ENCODE data around the gene CNST.
A peak's percentile ranks its signal among the peaks of the same experiment; 100 is the strongest.
"Not testable (repeated sequence)": the region's sequence is repeated elsewhere in the genome, so short reads cannot be mapped to it uniquely, and the experiment has no call there.

CNST gene

GRCh38 chr1:246587032-246587431 lies 20.8 kb downstream of the CNST start:
- no peak for DNase-seq (ENCODE audit: low spot score)

- peak; percentile 47 for DNase-seq (ENCODE audit: low spot score)
Measured at GRCh38 chr1:246587606-246588005, 21.4 kb downstream of the CNST start.

- peak; percentile 38 for DNase-seq (ENCODE audit: low spot score)
Measured at GRCh38 chr1:246588159-246588721, 22.0 kb downstream of the CNST start.

- DNase-seq (ENCODE audit: low spot score), result not testable (repeated sequence)
Measured at GRCh38 chr1:246589919-246590318, 23.7 kb downstream of the CNST start.

- no peak for DNase-seq (ENCODE audit: low spot score)
Measured at GRCh38 chr1:246591047-246591446, 24.8 kb downstream of the CNST start.

GRCh38 chr1:246591504-246591903 lies 25.2 kb downstream of the CNST start:
- no peak for DNase-seq (ENCODE audit: low spot score)

- DNase-seq (ENCODE audit: low spot score), result no peak
Measured at GRCh38 chr1:246591958-246592357, 25.7 kb downstream of the CNST start.

- peak; percentile 84 for DNase-seq (ENCODE audit: low spot score)
Measured at GRCh38 chr1:246592695-246593094, 26.4 kb downstream of the CNST start.

GRCh38 chr1:246595146-246595545 lies 28.9 kb downstream of the CNST start:
- DNase-seq (ENCODE audit: low spot score), result no peak

- DNase-seq (ENCODE audit: low spot score), result no peak
Measured at GRCh38 chr1:246597340-246597739, 31.1 kb downstream of the CNST start.

- no peak for DNase-seq (ENCODE audit: low spot score)
Measured at GRCh38 chr1:246597971-246598370, 31.7 kb downstream of the CNST start.

- no peak for DNase-seq (ENCODE audit: low spot score)
Measured at GRCh38 chr1:246599315-246599714, 33.1 kb downstream of the CNST start.

- no peak for DNase-seq (ENCODE audit: low spot score)
Measured at GRCh38 chr1:246600579-246600978, 34.3 kb downstream of the CNST start.

- no peak for DNase-seq (ENCODE audit: low spot score)
Measured at GRCh38 chr1:246602194-246602593, 35.9 kb downstream of the CNST start.

- not testable (repeated sequence) for DNase-seq (ENCODE audit: low spot score)
Measured at GRCh38 chr1:246605231-246605630, 39.0 kb downstream of the CNST start.

- DNase-seq (ENCODE audit: low spot score), result no peak
Measured at GRCh38 chr1:246607462-246607861, 41.2 kb downstream of the CNST start.

- peak; percentile 86 for DNase-seq (ENCODE audit: low spot score)
Measured at GRCh38 chr1:246608616-246609376, 42.5 kb downstream of the CNST start.

GRCh38 chr1:246609632-246610031 lies 43.4 kb downstream of the CNST start:
- peak; percentile 62 for DNase-seq (ENCODE audit: low spot score)

- DNase-seq (ENCODE audit: low spot score), result no peak
Measured at GRCh38 chr1:246613096-246613758, 47.0 kb downstream of the CNST start.

GRCh38 chr1:246617156-246617555 lies 50.9 kb downstream of the CNST start:
- no peak for DNase-seq (ENCODE audit: low spot score)

- no peak for DNase-seq (ENCODE audit: low spot score)
Measured at GRCh38 chr1:246617768-246618167, 51.5 kb downstream of the CNST start.

- DNase-seq (ENCODE audit: low spot score), result no peak
Measured at GRCh38 chr1:246618240-246618808, 52.1 kb downstream of the CNST start.
